Measurements from ENCODE around the gene PANX3. TPM values are rescaled to one million over a fixed set of nuclear protein-coding genes. Genes with fewer than 3 reads are reported as not detected.

Gene PANX3
- total and polyA plus RNA-seq, 2 experiments from 2014 or later = 0.25 TPM; not detected in 1

DNA sequence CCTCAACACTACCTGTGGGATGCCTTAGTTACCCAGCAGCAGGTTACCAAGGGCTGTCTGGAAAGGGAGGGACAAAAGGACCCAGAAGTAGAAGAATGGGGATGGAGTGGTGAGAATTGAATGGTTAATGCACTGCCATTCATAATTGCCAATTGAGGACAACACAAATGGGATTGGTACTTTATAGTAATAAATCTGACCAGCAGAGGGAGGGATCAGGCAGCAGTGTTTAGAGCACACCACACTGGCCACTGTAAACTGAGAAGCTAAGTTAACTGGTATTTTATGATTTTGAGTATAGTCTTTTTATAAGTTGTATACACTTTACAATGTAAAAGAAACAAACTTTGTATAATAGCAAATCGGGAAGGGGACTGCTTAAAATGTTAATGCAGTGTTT, 22.1 kb downstream of the PANX3 start:
- Histone ChIP-seq H3K4me2 (no peak overlapping the region), H3K36me3 (replicated peaks; ENCODE audit: insufficient read depth, low read depth) (no peaks in the 10 kb centered on the region)
- no peak for TF ChIP-seq EZH2 (IDR thresholded peaks at IDR 0.05; ENCODE audit: borderline replicate concordance)
- no peak for TF ChIP-seq EZH2phosphoT487 (IDR thresholded peaks at IDR 0.05; ENCODE audit: low read depth, severe bottlenecking, unreplicated experiment)
- TF ChIP-seq CTCF (IDR thresholded peaks at IDR 0.05; ENCODE audit: poor library complexity) = peak; percentile 27

DNA sequence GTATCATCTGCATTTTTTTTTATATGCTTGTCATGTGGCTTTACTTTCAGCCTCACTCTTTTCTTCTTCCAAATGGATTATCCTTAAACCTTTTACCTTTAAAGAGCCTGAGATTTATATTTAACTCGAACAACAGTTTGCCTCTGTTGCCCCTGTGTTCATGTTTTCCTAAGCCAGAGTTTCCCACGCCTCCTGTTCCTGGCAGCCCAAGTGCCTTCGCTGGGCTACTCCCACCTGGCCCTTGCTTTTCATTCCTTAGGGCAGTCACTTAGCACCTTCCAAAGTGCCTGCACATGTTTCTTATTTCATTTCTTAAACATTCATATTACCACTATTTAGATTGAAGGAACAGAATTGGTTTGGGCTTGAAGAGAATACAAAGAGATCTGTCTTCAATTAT, 24.7 kb downstream of the PANX3 start:
- H3K36me3 ChIP-seq (replicated peaks; ENCODE audit: insufficient read depth, low read depth) = no peaks in the 10 kb centered on the region
- H3K4me3 ChIP-seq = no peak overlapping the region
- TF ChIP-seq CTCF (IDR thresholded peaks at IDR 0.05; ENCODE audit: poor library complexity) (no peak), EZH2phosphoT487 (IDR thresholded peaks at IDR 0.05; ENCODE audit: low read depth, severe bottlenecking, unreplicated experiment) (no peak), EZH2 (IDR thresholded peaks at IDR 0.05; ENCODE audit: borderline replicate concordance) (no peak)
- no peaks in the 10 kb centered on the region for H3K27me3 ChIP-seq
- H4K20me1 ChIP-seq (ENCODE audit: insufficient read depth, poor library complexity, severe bottlenecking) = no peaks in the 10 kb centered on the region
- no peak for DNase-seq (ENCODE audit: low spot score)
- peaks cover 3% of the 10 kb centered on the region for H3K4me1 ChIP-seq (ENCODE audit: insufficient read depth)
- 66% methylated on average over 3 of the region's 3 CpGs for WGBS (ENCODE audit: low lambda C conversion rate, missing lambda C conversion rate)
- H3K79me2 ChIP-seq = no peaks in the 10 kb centered on the region
- no peaks in the 10 kb centered on the region for H3K9me3 ChIP-seq (ENCODE audit: low read depth)
- H3K4me2 ChIP-seq = no peak overlapping the region
- H2AFZ ChIP-seq = no peak overlapping the region
- no peaks in the 10 kb centered on the region for H3K9me2 ChIP-seq (replicated peaks; ENCODE audit: insufficient read depth)
- no peak overlapping the region for H3K27ac ChIP-seq

More for the DNA sequence above, 22.1 kb downstream of the PANX3 start:
- no peaks in the 10 kb centered on the region for H4K20me1 ChIP-seq (ENCODE audit: insufficient read depth, poor library complexity, severe bottlenecking)
- H3K27ac ChIP-seq = no peak overlapping the region
- no peaks in the 10 kb centered on the region for H3K9me2 ChIP-seq (replicated peaks; ENCODE audit: insufficient read depth)
- no peak for DNase-seq (ENCODE audit: low spot score)
- H2AFZ ChIP-seq = no peak overlapping the region
- 89% methylated on average over 1 of the region's 1 CpG for WGBS (ENCODE audit: low lambda C conversion rate, missing lambda C conversion rate)
- no peaks in the 10 kb centered on the region for H3K79me2 ChIP-seq
- no peaks in the 10 kb centered on the region for H3K4me1 ChIP-seq (ENCODE audit: insufficient read depth)
- H3K4me3 ChIP-seq = no peak overlapping the region
- H3K9me3 ChIP-seq (ENCODE audit: low read depth) = no peaks in the 10 kb centered on the region
- no peaks in the 10 kb centered on the region for H3K27me3 ChIP-seq

DNA sequence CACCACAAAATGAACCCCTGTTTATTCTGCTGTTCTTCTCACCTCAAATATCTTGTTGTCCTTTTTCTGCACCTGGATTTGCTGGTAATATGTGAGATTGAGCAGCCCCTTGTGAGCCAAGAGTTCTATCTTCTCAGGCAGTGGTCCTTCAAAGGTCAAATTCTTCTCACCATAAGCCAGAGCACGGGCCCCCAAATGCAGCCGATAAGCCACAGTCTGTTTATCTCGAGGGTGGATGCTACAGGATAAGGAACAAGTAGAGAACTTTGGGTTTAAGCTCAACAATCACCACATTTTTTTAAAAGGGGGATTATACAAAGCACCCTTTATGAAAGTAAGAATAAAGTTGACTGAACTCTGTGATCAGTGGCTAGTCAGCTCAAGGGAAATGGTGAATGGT, 27.3 kb downstream of the PANX3 start:
- no peaks in the 10 kb centered on the region for H3K9me3 ChIP-seq (ENCODE audit: low read depth)
- no peak overlapping the region for H3K4me2 ChIP-seq
- no peaks in the 10 kb centered on the region for H3K36me3 ChIP-seq (replicated peaks; ENCODE audit: insufficient read depth, low read depth)
- H3K4me1 ChIP-seq (ENCODE audit: insufficient read depth) = peaks cover 3% of the 10 kb centered on the region
- peak overlapping the region; percentile 76 for H3K27ac ChIP-seq
- no peaks in the 10 kb centered on the region for H3K79me2 ChIP-seq
- DNase-seq (ENCODE audit: low spot score) = no peak
- H3K9me2 ChIP-seq (replicated peaks; ENCODE audit: insufficient read depth) = no peaks in the 10 kb centered on the region
- H3K4me3 ChIP-seq = no peak overlapping the region
- no peaks in the 10 kb centered on the region for H4K20me1 ChIP-seq (ENCODE audit: insufficient read depth, poor library complexity, severe bottlenecking)
- no peaks in the 10 kb centered on the region for H3K27me3 ChIP-seq
- TF ChIP-seq EZH2 (IDR thresholded peaks at IDR 0.05; ENCODE audit: borderline replicate concordance) = no peak
- TF ChIP-seq EZH2phosphoT487 (IDR thresholded peaks at IDR 0.05; ENCODE audit: low read depth, severe bottlenecking, unreplicated experiment) = no peak
- no peak for TF ChIP-seq CTCF (IDR thresholded peaks at IDR 0.05; ENCODE audit: poor library complexity)
- WGBS (ENCODE audit: low lambda C conversion rate, missing lambda C conversion rate) = 77% methylated on average over 3 of the region's 3 CpGs
- no peak overlapping the region for H2AFZ ChIP-seq

DNA sequence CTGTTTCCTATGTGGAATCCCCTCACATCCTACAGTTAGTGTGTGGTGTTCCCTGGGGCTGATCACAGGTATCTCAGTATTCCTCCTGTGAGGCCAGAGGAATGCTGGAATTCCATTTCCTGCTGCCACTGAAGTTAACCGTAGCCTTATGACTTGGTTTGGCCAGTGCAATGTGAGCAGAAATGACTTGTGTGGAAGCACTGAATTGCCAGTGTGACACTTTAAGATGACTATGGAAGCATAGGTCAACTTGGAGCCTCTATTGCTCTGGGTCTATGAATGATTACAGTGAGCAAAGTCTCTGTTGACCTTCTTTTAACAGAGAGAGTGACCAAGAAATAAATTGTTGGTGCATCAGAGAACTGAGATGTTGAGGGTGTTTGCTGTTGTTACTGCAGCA, 28.0 kb downstream of the PANX3 start:
- peak; percentile 45 for DNase-seq (ENCODE audit: low spot score)
- Histone ChIP-seq H2AFZ (no peak overlapping the region), H4K20me1 (ENCODE audit: insufficient read depth, poor library complexity, severe bottlenecking) (no peaks in the 10 kb centered on the region), H3K27ac (peak overlapping the region; percentile 76), H3K79me2 (no peaks in the 10 kb centered on the region), H3K9me3 (ENCODE audit: low read depth) (no peaks in the 10 kb centered on the region), H3K9me2 (replicated peaks; ENCODE audit: insufficient read depth) (no peaks in the 10 kb centered on the region), H3K4me2 (no peak overlapping the region), H3K36me3 (replicated peaks; ENCODE audit: insufficient read depth, low read depth) (no peaks in the 10 kb centered on the region), H3K4me3 (no peak overlapping the region), H3K27me3 (no peaks in the 10 kb centered on the region), H3K4me1 (ENCODE audit: insufficient read depth) (peaks cover 3% of the 10 kb centered on the region)
- 59% methylated on average over 1 of the region's 1 CpG for WGBS (ENCODE audit: low lambda C conversion rate, missing lambda C conversion rate)
- TF ChIP-seq EZH2phosphoT487 (IDR thresholded peaks at IDR 0.05; ENCODE audit: low read depth, severe bottlenecking, unreplicated experiment) (no peak), EZH2 (IDR thresholded peaks at IDR 0.05; ENCODE audit: borderline replicate concordance) (no peak), CTCF (IDR thresholded peaks at IDR 0.05; ENCODE audit: poor library complexity) (no peak)

Data from hepatocyte (in vitro differentiated cells).